Right atrium auricular region (tissue), 2 donors: ENCODE measurements around the gene ARRDC1. TPM values are rescaled to one million over a fixed set of nuclear protein-coding genes. Genes with fewer than 3 reads are reported as not detected.

ENCODE experiments used
- DNase-seq: peaks from one replicate; pipeline ENCODE4 v3.0.0-alpha.2; 2019; ENCODE audit warnings: low spot score
- H3K27ac ChIP-seq, 2 donors: fragments of 200-600 bp; sonication (generic); 1 replicate in 1 of 2; 2 replicates in 1 of 2; pipeline ENCODE4 v1.5.1; 2016 to 2019
- H3K27me3 ChIP-seq, 2 donors: fragments of 200-600 bp; sonication (generic); one replicate each; pipeline versions ENCODE4 v1.5.1 to v1.6.0; 2017 to 2019
- H3K36me3 ChIP-seq: fragments of 200-600 bp; sonication (generic); one replicate; pipeline ENCODE4 v1.5.1; 2016
- H3K4me1 ChIP-seq, 2 donors: fragments of 200-600 bp; sonication (generic); one replicate each; pipeline versions ENCODE4 v1.5.1 to v1.6.0; 2017 to 2019
- H3K4me3 ChIP-seq, 2 donors: fragments of 200-600 bp; sonication (generic); 1 replicate in 1 of 2; 2 replicates in 1 of 2; pipeline ENCODE4 v1.5.1; 2017 to 2019; ENCODE audit warnings: mild to moderate bottlenecking in 1 of 2, moderate library complexity in 1 of 2
- H3K9me3 ChIP-seq, 2 donors: fragments of 200-600 bp; sonication (generic); one replicate each; pipeline ENCODE4 v1.5.1; 2019
- total RNA-seq, 2 donors: library from RNA; depleted of rRNA; stranded (reverse); fragments of >200 nt; gene quantifications; one replicate each; pipeline ENCODE4 v1.1.0, GENCODE V29; 2016
- TF ChIP-seq, protein P1 (sequence below), 2 donors: fragments of 200-600 bp; sonication (generic); IDR thresholded peaks; one replicate each; pipeline ENCODE4 v1.5.1; 2019; ENCODE audit warnings: antibody characterized with exemption in 2 of 2

Gene ARRDC1
- total RNA-seq, 2 donors from 2014 or later = 21.4 to 37.8 TPM

DNA sequence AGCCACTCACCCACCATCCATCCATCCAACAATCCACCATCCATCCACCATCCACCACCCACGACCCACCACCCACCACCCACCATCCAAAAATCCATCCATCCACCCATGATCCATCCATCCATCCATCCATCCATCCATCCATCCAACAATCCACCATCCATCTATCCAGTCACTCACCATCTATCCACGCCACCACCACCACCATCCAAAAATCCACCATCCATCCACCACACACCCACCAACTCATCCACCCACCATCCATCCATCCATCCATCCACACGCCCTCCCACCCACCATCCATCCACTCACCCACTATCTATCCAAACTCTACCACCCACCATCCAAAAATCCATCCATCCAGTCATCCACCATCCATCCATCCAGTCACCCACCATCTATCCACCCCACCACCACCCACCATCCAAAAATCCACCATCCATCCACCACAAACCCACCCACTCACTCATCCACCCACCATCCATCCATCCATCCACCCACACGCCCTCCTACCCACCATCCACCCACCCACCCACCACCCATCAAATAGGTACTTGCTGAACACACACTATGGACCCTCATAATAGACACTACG, 35.8 kb upstream of the ARRDC1 start:
- TF ChIP-seq, protein P1, sequence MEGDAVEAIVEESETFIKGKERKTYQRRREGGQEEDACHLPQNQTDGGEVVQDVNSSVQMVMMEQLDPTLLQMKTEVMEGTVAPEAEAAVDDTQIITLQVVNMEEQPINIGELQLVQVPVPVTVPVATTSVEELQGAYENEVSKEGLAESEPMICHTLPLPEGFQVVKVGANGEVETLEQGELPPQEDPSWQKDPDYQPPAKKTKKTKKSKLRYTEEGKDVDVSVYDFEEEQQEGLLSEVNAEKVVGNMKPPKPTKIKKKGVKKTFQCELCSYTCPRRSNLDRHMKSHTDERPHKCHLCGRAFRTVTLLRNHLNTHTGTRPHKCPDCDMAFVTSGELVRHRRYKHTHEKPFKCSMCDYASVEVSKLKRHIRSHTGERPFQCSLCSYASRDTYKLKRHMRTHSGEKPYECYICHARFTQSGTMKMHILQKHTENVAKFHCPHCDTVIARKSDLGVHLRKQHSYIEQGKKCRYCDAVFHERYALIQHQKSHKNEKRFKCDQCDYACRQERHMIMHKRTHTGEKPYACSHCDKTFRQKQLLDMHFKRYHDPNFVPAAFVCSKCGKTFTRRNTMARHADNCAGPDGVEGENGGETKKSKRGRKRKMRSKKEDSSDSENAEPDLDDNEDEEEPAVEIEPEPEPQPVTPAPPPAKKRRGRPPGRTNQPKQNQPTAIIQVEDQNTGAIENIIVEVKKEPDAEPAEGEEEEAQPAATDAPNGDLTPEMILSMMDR (IDR thresholded peaks at IDR 0.05) = no peak
- H3K4me1 ChIP-seq = peaks cover 0 to 8% of the 10 kb centered on the region in 2 donors
- no peak overlapping the region for H3K4me3 ChIP-seq
- no peak for DNase-seq
- H3K27ac ChIP-seq = no peak overlapping the region
- H3K9me3 ChIP-seq = no peaks in the 10 kb centered on the region
- H3K36me3 ChIP-seq = peaks cover 27% of the 10 kb centered on the region
- H3K27me3 ChIP-seq = no peaks in the 10 kb centered on the region

DNA sequence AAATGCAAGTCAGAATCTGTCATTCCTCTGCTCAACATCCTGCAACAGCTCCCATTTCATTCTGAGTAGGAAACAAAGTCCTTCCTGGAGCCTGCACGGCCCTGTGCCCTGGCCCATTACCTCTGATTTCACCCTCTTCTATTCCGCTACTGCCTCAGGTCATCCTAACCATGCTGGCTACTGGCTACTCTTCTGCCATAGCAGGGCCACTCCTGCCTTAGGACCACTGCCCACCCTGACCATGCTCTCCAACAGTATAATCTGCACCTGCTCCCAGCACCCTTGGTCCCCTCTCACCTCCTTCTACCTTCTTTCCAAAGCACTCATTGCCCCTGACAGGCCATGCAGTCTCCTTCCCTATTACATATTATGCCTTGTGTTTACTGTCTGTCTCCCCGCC, 34.9 kb upstream of the ARRDC1 start:
- no peaks in the 10 kb centered on the region for H3K9me3 ChIP-seq
- peaks cover 0 to 17% of the 10 kb centered on the region in 2 donors for H3K4me1 ChIP-seq
- no peaks in the 10 kb centered on the region for H3K27me3 ChIP-seq
- no peak overlapping the region for H3K27ac ChIP-seq
- TF ChIP-seq, protein P1 (IDR thresholded peaks at IDR 0.05) = no peak
- no peak overlapping the region for H3K4me3 ChIP-seq
- DNase-seq = no peak
- peaks cover 24% of the 10 kb centered on the region for H3K36me3 ChIP-seq

DNA sequence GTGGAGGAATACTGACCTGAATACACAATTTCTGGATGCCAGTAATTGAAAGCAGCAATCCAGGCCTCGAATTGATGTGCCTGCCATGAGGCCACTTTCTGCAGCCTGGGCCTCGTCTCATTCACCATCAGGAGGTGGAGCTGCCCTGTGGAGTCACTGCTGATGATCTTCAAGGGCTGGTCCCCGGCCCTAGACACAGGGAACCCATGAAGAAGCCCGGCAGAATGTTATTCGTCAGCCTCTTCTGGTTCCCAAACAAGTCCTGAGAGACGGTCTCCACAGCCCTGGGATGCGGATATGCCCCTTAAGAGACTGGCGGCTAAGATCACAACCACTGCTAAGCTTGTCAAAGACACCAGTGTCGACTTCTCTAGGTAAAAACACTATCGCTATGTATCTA, 31.3 kb upstream of the ARRDC1 start:
- H3K27ac ChIP-seq = peak overlapping the region; percentile 56 to 66
- TF ChIP-seq, protein P1 (IDR thresholded peaks at IDR 0.05) = no peak
- no peak for DNase-seq
- peaks cover 0 to 47% of the 10 kb centered on the region in 2 donors for H3K4me1 ChIP-seq
- H3K9me3 ChIP-seq = no peaks in the 10 kb centered on the region
- H3K27me3 ChIP-seq = no peaks in the 10 kb centered on the region
- no peak overlapping the region for H3K4me3 ChIP-seq
- peaks cover 24% of the 10 kb centered on the region for H3K36me3 ChIP-seq

DNA sequence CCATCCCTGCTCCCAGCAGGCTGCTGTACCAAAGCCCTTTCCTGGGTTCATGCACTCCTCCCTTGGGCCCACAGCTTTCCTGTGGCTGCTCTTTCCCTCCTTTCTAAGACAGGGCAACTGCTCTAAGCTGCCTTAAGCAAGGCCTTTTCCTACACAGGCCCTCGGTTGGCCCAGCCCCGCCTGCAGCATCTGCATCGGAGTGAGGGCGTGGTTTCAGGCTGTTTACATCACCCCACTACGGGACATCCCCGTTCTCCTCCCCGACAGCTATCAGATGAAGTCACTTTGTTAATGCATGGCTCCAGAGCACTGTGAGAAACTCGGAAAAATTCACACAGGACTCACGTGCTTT, 30.1 kb upstream of the ARRDC1 start:
- no peaks in the 10 kb centered on the region for H3K27me3 ChIP-seq
- H3K36me3 ChIP-seq = peaks cover 24% of the 10 kb centered on the region
- peaks cover 0 to 54% of the 10 kb centered on the region in 2 donors for H3K4me1 ChIP-seq
- no peaks in the 10 kb centered on the region for H3K9me3 ChIP-seq
- TF ChIP-seq, protein P1 (IDR thresholded peaks at IDR 0.05) = no peak
- H3K4me3 ChIP-seq = no peak overlapping the region
- DNase-seq = no peak
- H3K27ac ChIP-seq = peak overlapping the region; percentile 56 to 66

DNA sequence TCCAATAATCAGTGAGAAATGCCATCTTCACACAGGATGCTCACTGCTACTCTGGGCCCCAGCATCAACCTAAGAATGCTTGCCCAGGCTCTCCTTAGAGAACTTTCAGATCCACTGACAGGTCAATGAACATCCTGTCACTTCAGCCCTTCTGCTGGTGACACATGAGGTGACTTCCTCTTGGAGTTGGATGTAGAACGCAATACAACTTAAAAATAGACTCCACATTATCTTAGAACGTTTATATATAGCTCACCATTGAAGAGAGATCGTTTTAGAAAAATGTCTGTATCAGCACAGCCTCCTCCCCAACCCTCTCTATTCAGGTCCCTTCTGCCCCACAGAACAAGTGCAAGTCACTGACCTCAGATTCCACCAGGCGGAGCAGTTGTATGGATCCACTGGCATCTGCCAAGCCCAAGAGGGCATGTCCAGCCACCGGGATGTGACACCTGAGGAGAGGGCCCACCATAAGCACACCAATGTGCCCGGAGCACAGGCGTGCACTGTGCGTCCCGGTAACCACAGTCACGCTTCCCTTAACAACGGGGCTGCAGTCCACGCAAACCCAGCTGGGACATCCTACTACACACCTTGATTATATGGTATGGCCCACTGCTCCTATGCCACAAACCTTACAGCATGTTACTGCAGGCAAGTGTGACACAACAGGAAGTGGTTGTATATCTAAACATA, 29.6 kb upstream of the ARRDC1 start:
- TF ChIP-seq, protein P1 (IDR thresholded peaks at IDR 0.05) = no peak
- no peak for DNase-seq
- Histone ChIP-seq H3K4me1 (peaks cover 0 to 54% of the 10 kb centered on the region in 2 donors), H3K27ac (peak overlapping the region; percentile 66 to 70), H3K27me3 (no peaks in the 10 kb centered on the region), H3K9me3 (no peaks in the 10 kb centered on the region), H3K36me3 (peaks cover 24% of the 10 kb centered on the region), H3K4me3 (peak overlapping the region in 1 of 2 donors; percentile 4)
